Ureter (tissue), 1 donor: Measurements from ENCODE around the gene DNAJC16. TPM values are rescaled to one million over a fixed set of nuclear protein-coding genes. Genes with fewer than 3 reads are reported as not detected.
"Not testable (repeated sequence)": the region's sequence is repeated elsewhere in the genome, so short reads cannot be mapped to it uniquely, and the experiment has no call there.

ENCODE experiments used
- DNase-seq: peaks from one replicate; pipeline ENCODE4 v3.0.0-alpha.2; 2020; ENCODE audit warnings: low spot score
- total RNA-seq: library from RNA; stranded (reverse); gene quantifications from one replicate; pipeline ENCODE4 v1.2.4, GENCODE V29; 2023
- donor health status: DM: yes; HTN: yes; CAD: no.

The DNAJC16 gene
- total RNA-seq, 1 donor from 2014 or later = 43.8 TPM

- DNase-seq = no peak
Observed at GRCh38 chr1:15579683-15580047, 53.0 kb downstream of the DNAJC16 start.

GRCh38 chr1:15583016-15583706, 56.5 kb downstream of the DNAJC16 start:
- DNase-seq = no peak

GRCh38 chr1:15584489-15585363, 58.1 kb downstream of the DNAJC16 start, which contains the start of gene AGMAT:
AGMAT (minus strand) TSS chr1:15585051; CDS start chr1:15584967, 84 bp downstream.
- no peak for DNase-seq

GRCh38 chr1:15592285-15592684, 65.6 kb downstream of the DNAJC16 start:
- no peak for DNase-seq

GRCh38 chr1:15595809-15596617, 69.4 kb downstream of the DNAJC16 start:
- DNase-seq = no peak

GRCh38 chr1:15598436-15598835, 71.8 kb downstream of the DNAJC16 start:
- no peak for DNase-seq

- peak; percentile 98 for DNase-seq
Observed at GRCh38 chr1:15603050-15603965, 76.7 kb downstream of the DNAJC16 start.

- not testable (repeated sequence) for DNase-seq
Observed at GRCh38 chr1:15603966-15604282, 77.3 kb downstream of the DNAJC16 start.

GRCh38 chr1:15604400-15604799, 77.8 kb downstream of the DNAJC16 start:
- not testable (repeated sequence) for DNase-seq

GRCh38 chr1:15605398-15606383, 79.0 kb downstream of the DNAJC16 start:
- no peak for DNase-seq

- no peak for DNase-seq
Observed at GRCh38 chr1:15609631-15610030, 83.0 kb downstream of the DNAJC16 start.

- DNase-seq = no peak
Observed at GRCh38 chr1:15610167-15610566, 83.5 kb downstream of the DNAJC16 start.

GRCh38 chr1:15616373-15617172, 89.9 kb downstream of the DNAJC16 start:
- no peak for DNase-seq

GRCh38 chr1:15617173-15618076, 90.8 kb downstream of the DNAJC16 start, which contains the start of gene DDI2:
DDI2 (plus strand) TSS chr1:15617458; CDS start chr1:15617671, 213 bp downstream.
- peak; percentile 98 for DNase-seq

GRCh38 chr1:15618077-15618654, 91.5 kb downstream of the DNAJC16 start:
- DNase-seq = no peak

GRCh38 chr1:15618655-15619525, 92.2 kb downstream of the DNAJC16 start:
- no peak for DNase-seq
